ENCODE results near the gene BRME1.

The BRME1 gene

DNA sequence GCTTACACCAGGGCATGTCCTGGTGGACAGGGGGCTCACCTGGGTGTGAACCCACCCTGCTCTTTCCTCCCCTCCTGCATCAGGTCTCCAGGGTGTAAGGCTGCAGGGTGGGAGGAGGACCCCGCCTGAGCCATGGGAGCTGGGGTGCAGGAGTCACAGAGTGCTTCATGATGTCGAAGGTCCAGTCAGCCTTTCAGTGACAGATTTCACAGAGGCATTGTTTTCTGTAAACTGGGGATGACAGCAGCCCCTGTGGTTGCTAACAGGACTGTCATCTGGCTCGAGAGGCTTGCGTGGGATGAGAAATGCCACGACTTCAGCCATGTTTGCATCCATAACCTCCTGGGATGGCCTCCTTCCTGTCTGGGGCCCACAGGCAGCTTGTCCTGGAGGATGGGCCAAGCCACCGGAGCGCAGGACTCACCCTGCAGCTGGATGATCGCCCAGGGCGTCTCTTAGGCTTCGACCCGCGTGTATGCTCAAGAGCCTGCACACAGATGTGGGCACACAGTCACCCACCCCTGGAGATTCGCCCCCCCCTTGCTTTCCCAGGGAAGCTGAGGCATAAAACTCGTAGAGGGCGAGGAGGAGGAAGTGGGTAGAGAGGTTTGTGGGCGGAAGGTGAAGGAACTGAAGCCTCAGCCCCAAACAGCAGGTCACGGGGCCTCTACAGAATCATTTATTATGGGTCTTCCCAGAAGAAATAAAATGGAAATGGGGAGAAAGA, 24.1 kb downstream of the BRME1 start:
- Histone ChIP-seq H4K20me1 (no peaks in the 10 kb centered on the region), H3K4me3 (peak overlapping the region; percentile 48; the same call in 1 of the 2 replicates), H3K9ac (peak overlapping the region; percentile 52; the same call in 1 of the 2 replicates), H3K27ac (peak overlapping the region; percentile 24), H3K36me3 (no peaks in the 10 kb centered on the region), H3K4me1 (peaks cover 61% of the 10 kb centered on the region), H3K4me2 (peak overlapping the region; percentile 94), H3K27me3 (no peaks in the 10 kb centered on the region), H3K9me3 (no peaks in the 10 kb centered on the region)
- no peak for TF ChIP-seq Cebpa-rat (IDR thresholded peaks at IDR 0.05)

DNA sequence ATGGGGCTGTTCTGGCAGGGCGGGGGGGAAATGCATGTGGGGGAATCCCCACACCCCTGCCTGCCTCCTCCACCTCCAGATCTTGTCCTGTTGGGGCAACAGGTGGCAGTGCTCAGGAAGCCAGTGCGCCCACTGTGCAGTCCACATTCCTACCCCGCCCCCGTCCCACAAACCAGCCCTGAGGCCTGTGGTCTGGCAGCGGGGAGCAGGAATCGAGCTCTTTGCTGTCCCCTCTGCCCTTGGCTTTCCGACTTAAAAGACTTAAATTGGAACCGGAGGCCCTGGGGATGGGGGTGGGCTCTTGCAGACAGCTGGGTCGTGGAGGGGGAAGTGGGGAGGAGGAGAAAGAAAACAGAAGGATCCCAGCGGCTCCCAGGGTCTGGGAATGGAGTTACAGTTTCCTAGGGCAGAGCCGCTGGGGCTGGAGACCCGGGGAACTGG, 24.6 kb downstream of the BRME1 start:
- H3K4me3 ChIP-seq = peak overlapping the region; percentile 48; the same call in 1 of the 2 replicates
- H3K27ac ChIP-seq = peak overlapping the region; percentile 24
- peak overlapping the region; percentile 94 for H3K4me2 ChIP-seq

DNA sequence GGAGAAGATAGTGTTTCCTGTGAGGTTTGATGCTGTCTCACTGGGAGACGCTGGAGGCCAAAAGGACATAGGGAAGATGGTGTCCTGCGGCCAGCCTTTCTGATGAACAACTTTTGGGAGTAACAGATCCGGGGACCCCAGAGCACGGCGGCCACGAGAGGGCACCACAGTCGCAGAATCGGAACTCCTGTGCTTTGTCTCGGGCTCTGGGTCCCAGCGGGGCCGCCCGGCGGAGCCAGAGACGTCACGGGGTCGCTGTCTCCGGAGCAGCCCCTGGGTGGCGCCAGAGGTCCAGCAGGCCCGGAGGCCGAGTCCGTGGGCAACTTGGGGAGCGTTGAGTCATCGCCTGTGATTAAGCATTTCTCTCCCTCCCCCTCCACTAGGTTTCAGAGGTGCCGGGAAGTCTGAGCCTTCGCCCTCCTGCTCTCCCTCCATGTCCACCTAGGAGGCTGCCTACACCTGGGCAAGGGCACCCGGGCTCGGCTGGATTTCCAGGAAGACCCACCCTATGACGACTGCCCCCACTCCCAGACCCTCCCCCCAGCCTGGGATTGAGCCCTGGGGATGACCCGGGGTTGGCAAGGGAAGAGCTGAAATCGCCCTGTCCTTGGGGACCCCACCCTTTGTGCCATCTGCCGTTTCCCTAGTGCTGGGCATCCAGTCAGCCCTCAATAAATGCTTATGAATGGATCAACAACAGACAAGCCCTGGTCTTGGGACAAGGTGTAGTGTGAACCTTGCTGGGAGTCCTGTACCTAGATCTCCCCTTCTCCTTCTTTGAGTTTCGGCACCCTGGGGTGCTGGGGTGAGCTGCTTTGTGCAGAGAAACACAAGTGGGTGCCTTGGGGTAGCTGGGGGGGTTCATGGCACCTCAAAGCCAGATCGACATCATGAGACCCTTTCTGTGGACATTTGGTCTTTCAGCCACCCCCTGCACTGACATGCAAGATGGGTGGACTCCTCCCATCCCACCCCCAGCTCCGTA, 25.6 kb downstream of the BRME1 start:
- peak overlapping the region; percentile 48; the same call in 1 of the 2 replicates for H3K4me3 ChIP-seq
- peak overlapping the region; percentile 65 for H3K9ac ChIP-seq
- no peaks in the 10 kb centered on the region for H3K27me3 ChIP-seq
- H3K36me3 ChIP-seq = no peaks in the 10 kb centered on the region
- TF ChIP-seq Cebpa-rat (IDR thresholded peaks at IDR 0.05) = no peak
- H4K20me1 ChIP-seq = no peaks in the 10 kb centered on the region
- peak overlapping the region; percentile 68 for H3K27ac ChIP-seq
- H3K4me1 ChIP-seq = peaks cover 55% of the 10 kb centered on the region
- H3K9me3 ChIP-seq = no peaks in the 10 kb centered on the region
- peak overlapping the region; percentile 94 for H3K4me2 ChIP-seq

More for the DNA sequence above, 24.6 kb downstream of the BRME1 start:
- Histone ChIP-seq H3K27me3 (no peaks in the 10 kb centered on the region), H3K9me3 (no peaks in the 10 kb centered on the region), H3K9ac (peak overlapping the region; percentile 52; the same call in 1 of the 2 replicates), H4K20me1 (no peaks in the 10 kb centered on the region), H3K36me3 (no peaks in the 10 kb centered on the region), H3K4me1 (peaks cover 61% of the 10 kb centered on the region)
- TF ChIP-seq Cebpa-rat (IDR thresholded peaks at IDR 0.05) = no peak

DNA sequence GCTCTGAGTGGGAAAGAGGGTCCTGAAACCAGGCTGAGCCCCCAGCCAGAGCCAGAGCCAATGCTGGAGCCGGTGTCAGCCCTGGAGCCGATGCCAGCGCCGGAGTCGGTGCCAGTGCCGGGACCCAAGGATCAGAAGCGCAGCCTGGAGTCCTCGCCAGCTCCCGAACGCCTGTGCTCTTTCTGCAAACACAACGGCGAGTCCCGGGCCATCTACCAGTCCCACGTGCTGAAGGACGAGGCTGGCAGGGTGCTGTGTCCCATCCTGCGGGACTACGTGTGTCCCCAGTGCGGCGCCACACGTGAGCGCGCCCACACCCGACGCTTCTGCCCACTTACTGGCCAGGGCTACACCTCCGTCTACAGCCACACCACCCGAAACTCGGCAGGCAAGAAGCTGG, 28.6 kb downstream of the BRME1 start:
- H3K4me2 ChIP-seq = no peak overlapping the region
- H3K9ac ChIP-seq = no peak overlapping the region

DNA sequence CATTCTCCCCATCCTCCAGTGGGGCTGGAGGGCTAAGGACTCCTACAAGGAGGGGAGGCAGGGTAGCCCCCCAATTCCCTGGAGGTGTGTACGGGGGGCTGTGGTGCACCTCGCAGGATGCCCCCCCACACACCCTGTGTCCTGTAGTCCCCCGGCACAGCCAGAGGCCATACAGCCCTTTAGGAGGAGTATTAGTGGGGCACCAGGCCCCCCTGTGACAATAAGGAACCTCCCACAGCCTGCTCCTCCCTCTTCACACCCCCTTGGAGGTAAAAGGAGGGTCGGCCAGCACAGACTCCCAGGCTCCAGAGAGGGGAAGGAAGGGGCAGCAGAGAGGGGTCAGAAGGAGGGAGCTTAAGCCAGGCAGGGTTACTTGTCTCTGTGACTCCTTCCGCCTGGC, 29.1 kb downstream of the BRME1 start, which contains the start of gene NANOS3:
TSS of gene NANOS3 (plus strand) at position 301 of the 400 bp plus-strand sequence. CDS start 115 bp downstream, outside the sequence.
- Histone ChIP-seq H3K4me3 (no peak within 1 kb of the TSS), H3K4me2 (no peak within 1 kb of the TSS), H3K9ac (no peak within 1 kb of the TSS), H3K9me3 (no peaks in the 10 kb centered on the region), H3K27ac (no peak within 1 kb of the TSS), H3K4me1 (peaks cover 29% of the 10 kb centered on the region), H4K20me1 (no peaks in the 10 kb centered on the region; the same call in 1 of the 2 replicates), H3K36me3 (no peaks in the 10 kb centered on the region), H3K27me3 (peaks cover 4% of the 10 kb centered on the region; the same call in 1 of the 2 replicates)
- no peak for TF ChIP-seq Cebpa-rat (IDR thresholded peaks at IDR 0.05)

More for the DNA sequence above, 28.6 kb downstream of the BRME1 start:
- Histone ChIP-seq H3K4me1 (peaks cover 32% of the 10 kb centered on the region), H3K27me3 (peaks cover 3% of the 10 kb centered on the region; the same call in 1 of the 2 replicates), H3K4me3 (no peak overlapping the region), H3K36me3 (no peaks in the 10 kb centered on the region), H3K27ac (no peak overlapping the region), H4K20me1 (no peaks in the 10 kb centered on the region; the same call in 1 of the 2 replicates), H3K9me3 (no peaks in the 10 kb centered on the region)
- no peak for TF ChIP-seq Cebpa-rat (IDR thresholded peaks at IDR 0.05)

DNA sequence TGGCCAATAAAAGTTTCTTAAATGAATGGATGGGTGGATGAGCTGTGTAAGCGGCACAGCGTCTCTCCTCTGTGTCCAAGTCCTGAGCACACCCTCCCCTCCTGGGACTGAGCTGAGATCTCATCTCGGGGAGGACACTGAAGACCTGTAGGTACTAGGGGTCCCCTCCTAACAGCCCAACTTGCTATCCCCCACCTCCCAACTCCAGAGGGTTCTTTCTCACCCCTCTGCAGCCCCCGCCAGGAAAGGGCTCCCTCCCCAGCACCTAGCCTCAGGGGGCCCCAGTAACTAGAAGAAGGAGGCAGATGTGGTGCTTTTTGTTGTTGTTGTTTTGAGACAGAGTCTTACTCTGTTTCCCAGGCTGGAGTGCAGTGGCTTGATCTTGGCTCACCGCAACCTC, 30.1 kb downstream of the BRME1 start:
- Histone ChIP-seq H4K20me1 (no peaks in the 10 kb centered on the region; the same call in 1 of the 2 replicates), H3K9me3 (no peaks in the 10 kb centered on the region), H3K9ac (no peak overlapping the region), H3K4me2 (no peak overlapping the region), H3K27me3 (peaks cover 4% of the 10 kb centered on the region; the same call in 1 of the 2 replicates), H3K27ac (no peak overlapping the region), H3K4me3 (no peak overlapping the region), H3K36me3 (no peaks in the 10 kb centered on the region), H3K4me1 (peaks cover 29% of the 10 kb centered on the region)
- TF ChIP-seq Cebpa-rat (IDR thresholded peaks at IDR 0.05) = no peak

DNA sequence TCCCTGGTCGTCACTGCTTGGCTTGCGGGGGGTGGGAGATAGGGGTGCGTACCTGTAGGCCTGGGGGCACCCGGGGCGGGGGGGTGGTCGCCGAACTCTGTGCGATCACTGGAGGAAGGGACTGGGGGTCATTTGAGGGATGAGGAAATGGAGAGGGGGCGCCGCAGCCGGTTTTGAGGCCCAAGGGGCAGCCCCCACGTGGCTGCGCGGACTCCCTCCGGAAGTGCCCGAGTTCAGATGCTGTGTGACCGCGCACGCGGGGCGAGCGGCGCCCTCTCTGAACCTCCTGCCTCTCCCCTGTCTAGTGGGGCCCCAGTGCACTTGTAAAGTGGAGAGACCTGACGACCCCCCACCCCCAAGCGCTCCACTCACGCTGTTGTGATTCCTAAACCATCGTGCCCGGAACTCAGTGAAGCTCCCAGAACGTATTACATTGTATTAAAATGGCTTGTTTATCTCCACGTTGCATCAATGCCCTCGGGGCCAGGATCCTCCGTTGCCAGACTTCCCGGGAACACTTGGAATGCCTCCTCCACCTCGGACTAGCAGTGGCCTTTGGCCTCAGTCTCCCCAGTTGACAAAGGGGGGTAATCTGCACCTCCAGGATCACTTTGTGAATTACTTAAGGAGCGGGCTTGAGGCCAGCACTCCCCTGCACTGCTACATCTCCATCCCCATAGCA, 31.9 kb downstream of the BRME1 start:
- no peak for TF ChIP-seq Cebpa-rat (IDR thresholded peaks at IDR 0.05)
- no peak overlapping the region for H3K4me2 ChIP-seq
- H3K27me3 ChIP-seq = peaks cover 4% of the 10 kb centered on the region; the same call in 1 of the 2 replicates
- no peaks in the 10 kb centered on the region; the same call in 1 of the 2 replicates for H4K20me1 ChIP-seq
- H3K27ac ChIP-seq = no peak overlapping the region
- H3K9ac ChIP-seq = no peak overlapping the region
- peaks cover 22% of the 10 kb centered on the region for H3K4me1 ChIP-seq
- H3K36me3 ChIP-seq = no peaks in the 10 kb centered on the region
- H3K9me3 ChIP-seq = no peaks in the 10 kb centered on the region
- H3K4me3 ChIP-seq = no peak overlapping the region

DNA sequence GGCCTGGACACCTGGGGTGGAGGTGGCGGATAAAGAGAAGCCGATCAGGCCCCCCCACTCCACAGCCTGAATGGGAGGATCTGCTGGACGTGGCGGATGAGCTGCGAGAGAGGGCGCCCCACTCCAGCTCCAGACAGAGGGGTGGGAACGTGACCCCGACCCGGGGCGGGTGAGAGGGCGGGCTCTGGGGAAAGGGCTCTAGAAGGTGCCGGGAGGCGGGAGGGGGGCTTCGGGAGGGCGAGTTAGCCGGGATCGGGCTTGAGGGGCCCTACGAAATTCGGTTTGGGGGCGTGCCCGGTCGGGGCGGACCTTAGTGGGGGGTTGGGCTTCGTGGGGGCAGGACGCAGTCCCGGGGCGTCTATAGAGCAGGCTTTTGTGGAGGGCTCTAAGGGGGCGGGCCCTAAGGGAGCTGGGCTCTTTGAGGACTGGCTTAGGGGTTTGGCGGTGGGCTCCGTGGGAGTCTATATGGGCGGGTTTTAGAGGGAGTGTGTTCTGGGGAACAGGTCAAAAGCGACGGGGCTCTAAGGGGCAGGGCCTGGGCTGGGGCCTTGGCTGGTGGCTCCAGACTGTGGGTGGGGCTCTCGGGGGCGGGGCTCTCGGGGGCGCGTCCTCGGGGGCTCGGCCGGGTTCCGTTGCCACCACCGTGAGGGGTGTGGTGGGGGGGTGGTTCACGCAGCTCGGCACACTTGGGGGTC, 33.1 kb downstream of the BRME1 start:
- H3K27me3 ChIP-seq = peaks cover 13% of the 10 kb centered on the region
- no peaks in the 10 kb centered on the region for H3K36me3 ChIP-seq
- H3K9me3 ChIP-seq = no peaks in the 10 kb centered on the region
- peak overlapping the region; percentile 63 for H3K4me3 ChIP-seq
- H3K9ac ChIP-seq = peak overlapping the region; percentile 50; the same call in 1 of the 2 replicates
- H3K4me1 ChIP-seq = peaks cover 22% of the 10 kb centered on the region
- H4K20me1 ChIP-seq = no peaks in the 10 kb centered on the region; the same call in 1 of the 2 replicates
- H3K27ac ChIP-seq = no peak overlapping the region
- no peak for TF ChIP-seq Cebpa-rat (IDR thresholded peaks at IDR 0.05)
- peak overlapping the region; percentile 75 for H3K4me2 ChIP-seq

Measured in BLaER1 (cell line).